ENCODE results near the gene GSTT2.
A peak's percentile ranks its signal among the peaks of the same experiment; 100 is the strongest.
"Not testable (repeated sequence)": the region's sequence is repeated elsewhere in the genome, so short reads cannot be mapped to it uniquely, and the experiment has no call there.

GSTT2 gene

GRCh38 chr22:23956301-23956900 lies 23.5 kb upstream of the GSTT2 start:
- peak; percentile 9 for DNase-seq (ENCODE audit: low read depth)
- TF ChIP-seq CTCF (conservative IDR thresholded peaks at IDR 0.05; ENCODE audit: low read depth, low read length) = peak; percentile 79
- not testable (repeated sequence) for H3K4me3 ChIP-seq (ENCODE audit: low read length)

DNA sequence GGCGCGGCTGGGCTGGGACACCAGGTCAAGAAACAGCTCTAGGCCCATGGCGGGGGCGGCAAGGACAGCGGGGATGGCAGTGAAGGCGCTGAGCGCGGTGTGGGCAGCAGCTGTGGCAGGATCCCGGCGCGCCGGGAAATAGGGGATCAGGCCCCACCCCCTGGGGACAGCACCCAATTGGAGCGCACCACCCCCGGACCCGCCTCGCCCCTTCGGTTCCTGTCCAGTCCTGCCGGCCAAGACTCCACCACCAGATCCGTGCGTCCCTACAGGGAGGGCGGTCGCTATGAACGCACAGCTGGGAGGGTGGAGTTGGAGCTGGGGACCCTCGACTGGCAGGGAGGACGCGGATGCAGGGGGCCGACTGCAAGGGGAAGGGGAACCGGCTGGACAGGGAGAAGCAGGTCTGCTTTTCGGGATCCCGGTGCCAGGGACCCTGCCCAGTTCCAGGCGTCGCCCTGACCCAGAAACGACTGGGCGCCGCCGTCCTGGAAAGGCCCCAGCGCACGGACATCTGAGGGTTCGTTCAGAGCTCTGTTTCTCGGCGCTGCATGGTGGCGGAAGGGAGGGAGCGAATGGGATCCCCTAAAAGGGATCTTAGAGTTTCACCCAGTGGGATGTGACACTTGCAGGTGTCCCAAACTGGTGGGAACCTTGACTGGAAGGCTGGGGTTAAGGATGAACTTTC lies 18.7 kb upstream of the GSTT2 start, which contains the start of gene GSTT2B:
TSS of gene GSTT2B (minus strand) at position 112 of the 688 bp plus-strand sequence. CDS start at position 48, 64 bp downstream.
- peak within 1 kb of the TSS; percentile 22 for H3K4me3 ChIP-seq (ENCODE audit: low read length)
- not testable (repeated sequence) for DNase-seq (ENCODE audit: low read depth)

GRCh38 chr22:23966094-23966493 lies 13.8 kb upstream of the GSTT2 start:
- not testable (repeated sequence) for DNase-seq (ENCODE audit: low read depth); H3K4me3 ChIP-seq (ENCODE audit: low read length)

- H3K4me3 ChIP-seq (ENCODE audit: low read length); DNase-seq (ENCODE audit: low read depth): not testable (repeated sequence)
Observed at GRCh38 chr22:23966568-23966967, 13.4 kb upstream of the GSTT2 start, which contains the start of gene DDTL. TSS of gene DDTL (plus strand) at chr22:23966888. CDS start at chr22:23966915, 27 bp downstream.

GRCh38 chr22:23969071-23969470 lies 10.9 kb upstream of the GSTT2 start:
- TF ChIP-seq CTCF (conservative IDR thresholded peaks at IDR 0.05; ENCODE audit: low read depth, low read length) = no peak
- no peak for DNase-seq (ENCODE audit: low read depth)
- H3K4me3 ChIP-seq (ENCODE audit: low read length) = no peak overlapping the region

- no peak for TF ChIP-seq CTCF (conservative IDR thresholded peaks at IDR 0.05; ENCODE audit: low read depth, low read length)
- no peak for DNase-seq (ENCODE audit: low read depth)
- no peak overlapping the region for H3K4me3 ChIP-seq (ENCODE audit: low read length)
Observed at GRCh38 chr22:23970201-23970641, 9.7 kb upstream of the GSTT2 start.

DNA sequence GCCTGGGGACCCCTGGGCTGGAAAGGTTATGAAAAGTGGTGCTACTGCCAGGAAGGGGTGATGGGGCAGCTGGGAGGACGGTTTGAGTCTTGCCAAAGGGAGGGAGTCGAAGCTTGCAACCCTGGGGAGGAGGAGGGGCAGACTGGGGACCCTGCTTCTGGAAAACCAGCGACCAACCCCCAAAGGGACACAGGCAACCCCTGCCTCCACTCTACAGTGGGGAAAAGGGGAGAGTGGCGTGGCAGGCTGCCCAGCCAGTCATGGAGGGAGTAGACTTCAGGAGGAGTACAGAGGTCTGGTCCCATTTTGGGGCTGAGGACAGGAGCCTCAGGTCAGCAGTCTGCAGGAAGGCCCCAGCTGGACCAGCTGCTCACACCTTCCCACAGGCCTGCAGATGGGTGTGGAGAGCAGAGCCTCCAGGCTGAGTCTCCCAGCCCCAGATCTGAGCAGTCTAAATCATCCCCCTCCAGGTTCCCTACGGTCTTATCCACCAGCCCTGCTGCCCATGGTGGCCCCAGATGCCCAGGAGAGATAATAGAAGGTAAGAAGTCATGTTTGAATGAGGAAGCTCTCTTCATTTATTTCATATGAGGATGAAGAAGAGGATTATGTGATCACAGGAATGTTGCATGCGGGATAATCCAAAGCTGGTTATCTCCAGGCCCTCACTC lies 9.0 kb upstream of the GSTT2 start:
- no peak overlapping the region for H3K4me3 ChIP-seq (ENCODE audit: low read length)
- TF ChIP-seq CTCF (conservative IDR thresholded peaks at IDR 0.05; ENCODE audit: low read depth, low read length) = no peak
- DNase-seq (ENCODE audit: low read depth) = no peak

GRCh38 chr22:23971927-23972326 lies 8.0 kb upstream of the GSTT2 start:
- H3K4me3 ChIP-seq (ENCODE audit: low read length); DNase-seq (ENCODE audit: low read depth): not testable (repeated sequence)

- H3K4me3 ChIP-seq (ENCODE audit: low read length); DNase-seq (ENCODE audit: low read depth): not testable (repeated sequence)
Observed at GRCh38 chr22:23974345-23974744, 5.6 kb upstream of the GSTT2 start, which contains the start of gene DDT. TSS of gene DDT (minus strand) at chr22:23974441. CDS start at chr22:23974414, 27 bp downstream.

GRCh38 chr22:23974836-23975352 lies 5.0 kb upstream of the GSTT2 start:
- not testable (repeated sequence) for DNase-seq (ENCODE audit: low read depth); H3K4me3 ChIP-seq (ENCODE audit: low read length)

- not testable (repeated sequence) for H3K4me3 ChIP-seq (ENCODE audit: low read length)
Observed at GRCh38 chr22:23977304-23977703, 2.6 kb upstream of the GSTT2 start.

GRCh38 chr22:23980567-23980966 lies 633 bp downstream of the GSTT2 start:
- DNase-seq (ENCODE audit: low read depth); H3K4me3 ChIP-seq (ENCODE audit: low read length): not testable (repeated sequence)

More at GRCh38 chr22:23977304-23977703, 2.6 kb upstream of the GSTT2 start:
- DNase-seq (ENCODE audit: low read depth) = not testable (repeated sequence)

Data from retinal pigment epithelial cell (primary cell).